Measurements from ENCODE around the gene SSR3. TPM values are rescaled to one million over a fixed set of nuclear protein-coding genes. Genes with fewer than 3 reads are reported as not detected.

SSR3 gene
- total and polyA plus RNA-seq, 2 donors (not counting 3 experiments of a cell fraction or from before 2014, with no cell fraction given): 155 to 355 TPM

- POLR2A ChIA-PET: interaction anchor here (1.3 kb wide), 1 partner anchor 126 kb away, joined by 4 read pairs; the partner anchor contains the start of gene TIPARP
- peaks cover 12% of the 10 kb centered on the region for H4K20me1 ChIP-seq (replicated peaks; ENCODE audit: control insufficient read depth, extremely low read depth, insufficient read depth, low read length)
- CTCF ChIA-PET: interaction anchor here (2.4 to 2.6 kb wide), 3 partner anchors 12 to 590 kb away, joined by 6 to 10 read pairs (median 8); no protein-coding TSS in a partner anchor
- H3K36me3 ChIP-seq (ENCODE audit: control insufficient read depth in 2 of 2, extremely low read depth in 1 of 2, insufficient read depth in 2 of 2, low read length in 2 of 2): peaks cover 7 to 45% of the 10 kb centered on the region in 2 experiments
- DNase-seq (ENCODE audit: low read depth, low spot score) (peak; percentile 51), FAIRE-seq (no peak)
- H3K27ac ChIP-seq (ENCODE audit: insufficient read depth, low read depth, low read length): peak overlapping the region; percentile 42
- TF ChIP-seq FOS (IDR thresholded peaks at IDR 0.05; ENCODE audit: borderline replicate concordance, insufficient read depth, low read length) (no peak), EZH2 (IDR thresholded peaks at IDR 0.05; ENCODE audit: borderline replicate concordance, low read depth, low read length, severe bottlenecking) (no peak), JUN (IDR thresholded peaks at IDR 0.05; ENCODE audit: borderline replicate concordance, insufficient read depth, insufficient read length, low read depth) (no peak), MYC (IDR thresholded peaks at IDR 0.05; ENCODE audit: low read depth, low read length) (no peak), GATA2 (IDR thresholded peaks at IDR 0.05; ENCODE audit: insufficient read depth, insufficient read length, low read depth, low read length) (no peak), POLR2A (IDR thresholded peaks at IDR 0.05; ENCODE audit: low read depth, low read length) (no peak), POLR2AphosphoS5 (IDR thresholded peaks at IDR 0.05; ENCODE audit: insufficient read depth, low read depth, low read length) (no peak)
- TF ChIP-seq, protein P1, sequence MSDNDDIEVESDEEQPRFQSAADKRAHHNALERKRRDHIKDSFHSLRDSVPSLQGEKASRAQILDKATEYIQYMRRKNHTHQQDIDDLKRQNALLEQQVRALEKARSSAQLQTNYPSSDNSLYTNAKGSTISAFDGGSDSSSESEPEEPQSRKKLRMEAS (IDR thresholded peaks at IDR 0.05; ENCODE audit: insufficient read depth, insufficient read length): no peak
- TF ChIP-seq, protein P2, sequence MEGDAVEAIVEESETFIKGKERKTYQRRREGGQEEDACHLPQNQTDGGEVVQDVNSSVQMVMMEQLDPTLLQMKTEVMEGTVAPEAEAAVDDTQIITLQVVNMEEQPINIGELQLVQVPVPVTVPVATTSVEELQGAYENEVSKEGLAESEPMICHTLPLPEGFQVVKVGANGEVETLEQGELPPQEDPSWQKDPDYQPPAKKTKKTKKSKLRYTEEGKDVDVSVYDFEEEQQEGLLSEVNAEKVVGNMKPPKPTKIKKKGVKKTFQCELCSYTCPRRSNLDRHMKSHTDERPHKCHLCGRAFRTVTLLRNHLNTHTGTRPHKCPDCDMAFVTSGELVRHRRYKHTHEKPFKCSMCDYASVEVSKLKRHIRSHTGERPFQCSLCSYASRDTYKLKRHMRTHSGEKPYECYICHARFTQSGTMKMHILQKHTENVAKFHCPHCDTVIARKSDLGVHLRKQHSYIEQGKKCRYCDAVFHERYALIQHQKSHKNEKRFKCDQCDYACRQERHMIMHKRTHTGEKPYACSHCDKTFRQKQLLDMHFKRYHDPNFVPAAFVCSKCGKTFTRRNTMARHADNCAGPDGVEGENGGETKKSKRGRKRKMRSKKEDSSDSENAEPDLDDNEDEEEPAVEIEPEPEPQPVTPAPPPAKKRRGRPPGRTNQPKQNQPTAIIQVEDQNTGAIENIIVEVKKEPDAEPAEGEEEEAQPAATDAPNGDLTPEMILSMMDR (IDR thresholded peaks at IDR 0.05; ENCODE audit: extremely low read depth in 1 of 2, insufficient read depth in 1 of 2, low read depth in 1 of 2, low read length in 2 of 2): no peak
- peak overlapping the region; percentile 13 for H3K9ac ChIP-seq (replicated peaks; ENCODE audit: extremely low read depth, insufficient read depth, low read length)
- H3K9me3 ChIP-seq (replicated peaks; ENCODE audit: control insufficient read depth, insufficient read depth, low read length): no peaks in the 10 kb centered on the region
- H3K4me2 ChIP-seq (ENCODE audit: insufficient read depth, low read length): peak overlapping the region; percentile 33
- peaks cover 88% of the 10 kb centered on the region for H3K79me2 ChIP-seq (ENCODE audit: control insufficient read depth, insufficient read depth, low read length)
- H3K4me1 ChIP-seq (ENCODE audit: control insufficient read depth, extremely low read depth, insufficient read depth, low read length): peaks cover 93% of the 10 kb centered on the region
- H3K27me3 ChIP-seq (ENCODE audit: control insufficient read depth in 2 of 2, insufficient read depth in 2 of 2, low read length in 2 of 2): no peaks in the 10 kb centered on the region
- H3K9me1 ChIP-seq (replicated peaks; ENCODE audit: control insufficient read depth, extremely low read depth, insufficient read depth, low read length): no peaks in the 10 kb centered on the region
- dilution Hi-C loops (cut with MboI; ENCODE audit: extremely low pct_ligation_motif_present, low sequenced_read_pairs): no loop called here
- BruUV-seq (replicated peaks): no TSS peak
- intact Hi-C loops (cut with micrococcal nuclease): loop anchor here (5.0 kb wide), 1 partner anchor 695 kb away; the partner anchor contains the start of gene SLC33A1
- no peak overlapping the region for H3K4me3 ChIP-seq (replicated peaks in 1 of 3; ENCODE audit: insufficient read depth in 1 of 3, low read depth in 1 of 3, low read length in 3 of 3)
- no peak overlapping the region for H2AFZ ChIP-seq (ENCODE audit: low read depth, low read length)
Observed at GRCh38 chr3:156547637-156548036, 7.3 kb downstream of the SSR3 start.
